ENCODE results near the gene STYK1.
"Not testable (repeated sequence)": the region's sequence is repeated elsewhere in the genome, so short reads cannot be mapped to it uniquely, and the experiment has no call there.

The STYK1 gene

DNA sequence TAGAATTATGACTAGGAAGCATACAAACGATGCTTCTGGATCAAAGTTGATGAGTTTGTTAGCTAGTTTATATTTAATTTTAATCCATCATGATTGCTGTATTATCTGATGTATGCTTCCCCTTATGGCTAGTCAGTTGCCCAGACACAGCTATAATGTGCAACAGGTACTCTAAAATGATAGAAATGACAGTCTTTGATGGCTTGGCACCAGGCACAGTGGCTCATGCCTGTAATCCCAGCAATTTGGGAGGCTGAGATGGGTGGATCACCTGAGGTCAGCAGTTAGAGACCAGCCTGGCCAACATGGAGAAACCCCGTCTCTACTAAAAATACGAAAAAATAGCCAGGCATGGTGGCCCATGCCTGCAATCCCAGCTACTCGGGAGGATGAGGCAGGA lies 62.6 kb downstream of the STYK1 start:
- not testable (repeated sequence) for H3K4me3 ChIP-seq (ENCODE audit: low read length in 2 of 2); H3K27ac ChIP-seq (ENCODE audit: low read length); H3K27me3 ChIP-seq (ENCODE audit: control insufficient read depth in 1 of 2, insufficient read depth in 2 of 2, low read length in 2 of 2); H3K9ac ChIP-seq (ENCODE audit: low read length in 2 of 2); H3K9me3 ChIP-seq (ENCODE audit: control insufficient read depth in 2 of 2, low read length in 2 of 2); H3K4me1 ChIP-seq (ENCODE audit: control insufficient read depth, insufficient read depth, low read length)
- H3K36me3 ChIP-seq (ENCODE audit: control insufficient read depth in 2 of 2, insufficient read depth in 2 of 2, low read length in 2 of 2) = peaks cover 14 to 22% of the 10 kb centered on the region in 2 donors

DNA sequence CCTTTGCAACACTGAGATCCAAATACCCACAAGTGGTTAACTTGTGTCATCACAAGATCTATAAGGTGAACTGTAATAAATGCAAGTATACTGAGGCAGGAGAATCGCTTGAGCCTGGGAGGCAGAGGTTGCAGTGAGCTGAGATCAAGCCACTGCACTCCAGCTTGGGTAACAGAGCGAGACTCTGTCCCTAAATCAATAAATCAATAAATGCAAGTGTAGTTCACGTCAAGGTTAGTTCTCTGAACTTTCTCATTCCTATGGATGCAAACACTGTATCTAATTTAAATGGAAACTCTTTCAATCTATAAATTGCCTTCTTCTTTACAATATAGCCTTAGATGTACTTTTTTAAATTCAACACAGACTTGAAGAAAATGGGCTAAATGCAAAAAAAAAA lies 63.7 kb downstream of the STYK1 start:
- Histone ChIP-seq H3K4me1 (ENCODE audit: control insufficient read depth, insufficient read depth, low read length) (peaks cover 3% of the 10 kb centered on the region), H3K9me3 (ENCODE audit: control insufficient read depth in 2 of 2, low read length in 2 of 2) (no peaks in the 10 kb centered on the region), H3K27ac (ENCODE audit: low read length) (no peak overlapping the region), H3K27me3 (ENCODE audit: control insufficient read depth in 1 of 2, insufficient read depth in 2 of 2, low read length in 2 of 2) (no peaks in the 10 kb centered on the region), H3K36me3 (ENCODE audit: control insufficient read depth in 2 of 2, insufficient read depth in 2 of 2, low read length in 2 of 2) (peaks cover 14 to 26% of the 10 kb centered on the region in 2 donors), H3K4me3 (ENCODE audit: low read length in 2 of 2) (no peak overlapping the region), H3K9ac (ENCODE audit: low read length in 2 of 2) (no peak overlapping the region)

DNA sequence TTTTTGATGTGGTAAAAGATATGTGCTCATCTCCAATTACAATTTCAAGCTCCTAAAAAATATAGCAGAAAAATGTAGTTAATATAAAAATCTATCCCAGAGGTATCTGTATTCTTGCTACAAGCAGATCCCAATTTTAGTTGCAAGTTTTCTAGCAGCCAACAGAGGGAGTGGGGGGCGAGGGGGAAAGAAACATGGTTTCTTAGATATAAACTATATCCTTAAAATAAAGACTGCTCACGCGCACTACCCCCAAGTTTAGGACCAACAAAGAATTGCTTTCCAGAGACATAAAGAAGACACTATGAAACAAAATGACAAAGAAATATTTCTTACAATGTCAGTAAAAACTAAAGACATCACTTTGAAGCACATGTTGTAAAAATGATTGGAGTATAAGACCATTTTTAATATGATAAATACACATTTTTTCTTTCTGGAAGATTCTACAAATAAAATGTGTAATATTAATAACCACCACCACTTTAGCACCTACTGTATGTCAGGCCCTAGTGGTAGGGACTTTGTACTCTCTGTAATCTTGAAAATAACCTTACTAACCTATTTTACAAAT lies 65.9 kb downstream of the STYK1 start:
- Histone ChIP-seq H3K36me3 (ENCODE audit: control insufficient read depth in 2 of 2, insufficient read depth in 2 of 2, low read length in 2 of 2) (peaks cover 14 to 29% of the 10 kb centered on the region in 2 donors), H3K9me3 (ENCODE audit: control insufficient read depth in 2 of 2, low read length in 2 of 2) (no peaks in the 10 kb centered on the region), H3K9ac (ENCODE audit: low read length in 2 of 2) (no peak overlapping the region), H3K27ac (ENCODE audit: low read length) (no peak overlapping the region), H3K4me3 (ENCODE audit: low read length in 2 of 2) (no peak overlapping the region), H3K4me1 (ENCODE audit: control insufficient read depth, insufficient read depth, low read length) (peaks cover 3% of the 10 kb centered on the region), H3K27me3 (ENCODE audit: control insufficient read depth in 1 of 2, insufficient read depth in 2 of 2, low read length in 2 of 2) (no peaks in the 10 kb centered on the region)

DNA sequence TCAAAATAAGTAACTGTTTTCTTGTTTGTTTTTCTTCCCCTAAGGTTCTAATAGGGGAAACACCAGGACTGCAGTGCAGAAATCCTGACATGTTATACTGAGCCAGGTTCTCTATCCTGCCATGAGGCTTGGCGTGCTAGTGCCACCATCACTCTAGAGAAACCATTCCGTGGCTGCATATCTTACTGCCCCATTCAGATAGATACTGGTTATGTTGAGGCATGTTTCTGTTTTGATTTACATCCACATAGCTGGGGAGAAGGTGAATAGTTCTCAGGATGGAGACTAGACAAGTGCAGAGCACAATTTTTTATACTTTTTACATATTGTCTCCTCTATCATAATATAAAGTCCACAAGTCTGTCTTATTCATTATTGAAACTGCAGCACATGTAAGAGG lies 72.0 kb downstream of the STYK1 start:
- Histone ChIP-seq H3K36me3 (ENCODE audit: control insufficient read depth in 2 of 2, insufficient read depth in 2 of 2, low read length in 2 of 2) (peaks cover 5 to 11% of the 10 kb centered on the region in 2 donors), H3K27me3 (ENCODE audit: control insufficient read depth in 1 of 2, insufficient read depth in 2 of 2, low read length in 2 of 2) (no peaks in the 10 kb centered on the region), H3K4me3 (ENCODE audit: low read length in 2 of 2) (no peak overlapping the region)

DNA sequence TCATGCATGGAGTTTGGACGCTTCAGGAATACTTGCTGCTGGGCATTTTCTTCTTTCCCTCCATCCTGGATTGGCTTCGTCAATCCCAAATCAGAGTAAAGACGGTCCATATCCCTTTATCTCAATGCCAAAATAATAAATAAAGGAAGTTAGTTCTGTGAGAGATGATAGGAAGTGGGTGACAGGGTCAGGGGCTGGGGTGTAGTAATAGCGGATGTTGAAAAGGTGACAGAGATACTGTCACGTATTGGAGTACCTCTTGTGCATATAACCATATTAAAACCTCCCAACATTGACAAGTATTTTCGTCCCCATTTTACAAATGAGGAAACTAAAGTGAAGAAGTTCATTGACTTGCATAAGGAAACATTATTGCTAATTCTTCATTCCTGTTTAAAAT lies 72.9 kb downstream of the STYK1 start:
- no peaks in the 10 kb centered on the region for H3K9me3 ChIP-seq (ENCODE audit: control insufficient read depth in 2 of 2, low read length in 2 of 2)
- H3K27ac ChIP-seq (ENCODE audit: low read length) = no peak overlapping the region
- no peak overlapping the region for H3K4me3 ChIP-seq (ENCODE audit: low read length in 2 of 2)
- H3K4me1 ChIP-seq (ENCODE audit: control insufficient read depth, insufficient read depth, low read length) = no peaks in the 10 kb centered on the region
- no peak overlapping the region for H3K9ac ChIP-seq (ENCODE audit: low read length in 2 of 2)
- H3K36me3 ChIP-seq (ENCODE audit: control insufficient read depth in 2 of 2, insufficient read depth in 2 of 2, low read length in 2 of 2) = peaks cover 5 to 11% of the 10 kb centered on the region in 2 donors
- no peaks in the 10 kb centered on the region for H3K27me3 ChIP-seq (ENCODE audit: control insufficient read depth in 1 of 2, insufficient read depth in 2 of 2, low read length in 2 of 2)

More for the DNA sequence above, 72.0 kb downstream of the STYK1 start:
- Histone ChIP-seq H3K9ac (ENCODE audit: low read length in 2 of 2) (no peak overlapping the region), H3K27ac (ENCODE audit: low read length) (no peak overlapping the region), H3K4me1 (ENCODE audit: control insufficient read depth, insufficient read depth, low read length) (no peaks in the 10 kb centered on the region), H3K9me3 (ENCODE audit: control insufficient read depth in 2 of 2, low read length in 2 of 2) (no peaks in the 10 kb centered on the region)

DNA sequence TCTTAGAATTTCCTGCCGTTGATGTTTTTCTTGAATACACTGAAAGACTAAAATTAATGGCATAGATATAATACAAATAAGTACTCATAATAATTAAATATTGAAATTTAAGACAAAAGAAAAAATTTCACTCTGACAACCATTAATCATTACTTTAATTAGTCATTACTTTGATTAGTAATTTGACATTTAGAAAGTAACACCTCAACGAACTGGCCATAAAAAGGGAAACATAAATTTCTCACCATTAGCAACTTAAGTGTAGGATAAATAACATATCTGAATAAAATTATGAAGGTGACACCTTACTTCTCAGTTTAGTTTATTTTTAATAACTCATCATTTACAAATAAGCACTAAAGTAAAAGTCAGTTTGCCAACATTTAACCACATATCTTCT lies 78.0 kb downstream of the STYK1 start:
- no peaks in the 10 kb centered on the region for H3K4me1 ChIP-seq (ENCODE audit: control insufficient read depth, insufficient read depth, low read length)
- H3K27ac ChIP-seq (ENCODE audit: low read length) = no peak overlapping the region
- no peak overlapping the region for H3K4me3 ChIP-seq (ENCODE audit: low read length in 2 of 2)
- H3K36me3 ChIP-seq (ENCODE audit: control insufficient read depth in 2 of 2, insufficient read depth in 2 of 2, low read length in 2 of 2) = peaks cover 9% of the 10 kb centered on the region in 2 donors
- H3K27me3 ChIP-seq (ENCODE audit: control insufficient read depth in 1 of 2, insufficient read depth in 2 of 2, low read length in 2 of 2) = no peaks in the 10 kb centered on the region
- no peaks in the 10 kb centered on the region for H3K9me3 ChIP-seq (ENCODE audit: control insufficient read depth in 2 of 2, low read length in 2 of 2)
- no peak overlapping the region for H3K9ac ChIP-seq (ENCODE audit: low read length in 2 of 2)

DNA sequence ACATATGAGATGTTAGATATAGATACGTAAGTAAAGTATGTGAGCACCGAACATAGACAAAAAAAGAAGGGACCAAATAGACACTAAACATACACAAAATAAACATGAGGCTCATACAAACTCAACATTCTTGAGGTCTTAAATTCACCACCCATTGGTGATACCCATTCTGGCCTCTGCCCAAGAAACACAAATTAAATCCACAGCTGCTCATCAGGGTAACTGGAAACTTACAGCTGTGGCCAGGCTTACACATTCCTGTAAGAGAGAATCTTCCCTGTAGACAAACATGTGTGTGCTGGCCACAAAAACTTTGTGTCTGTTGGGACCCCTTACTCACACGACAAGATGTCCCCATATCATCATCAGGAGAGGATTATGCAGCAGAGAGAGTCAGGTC lies 82.9 kb downstream of the STYK1 start:
- no peak overlapping the region for H3K27ac ChIP-seq (ENCODE audit: low read length)
- H3K9ac ChIP-seq (ENCODE audit: low read length in 2 of 2) = no peak overlapping the region
- H3K4me1 ChIP-seq (ENCODE audit: control insufficient read depth, insufficient read depth, low read length) = no peaks in the 10 kb centered on the region
- H3K9me3 ChIP-seq (ENCODE audit: control insufficient read depth in 2 of 2, low read length in 2 of 2) = no peaks in the 10 kb centered on the region
- peaks cover 4 to 6% of the 10 kb centered on the region in 2 donors for H3K36me3 ChIP-seq (ENCODE audit: control insufficient read depth in 2 of 2, insufficient read depth in 2 of 2, low read length in 2 of 2)
- no peaks in the 10 kb centered on the region for H3K27me3 ChIP-seq (ENCODE audit: control insufficient read depth in 1 of 2, insufficient read depth in 2 of 2, low read length in 2 of 2)
- no peak overlapping the region for H3K4me3 ChIP-seq (ENCODE audit: low read length in 2 of 2)

DNA sequence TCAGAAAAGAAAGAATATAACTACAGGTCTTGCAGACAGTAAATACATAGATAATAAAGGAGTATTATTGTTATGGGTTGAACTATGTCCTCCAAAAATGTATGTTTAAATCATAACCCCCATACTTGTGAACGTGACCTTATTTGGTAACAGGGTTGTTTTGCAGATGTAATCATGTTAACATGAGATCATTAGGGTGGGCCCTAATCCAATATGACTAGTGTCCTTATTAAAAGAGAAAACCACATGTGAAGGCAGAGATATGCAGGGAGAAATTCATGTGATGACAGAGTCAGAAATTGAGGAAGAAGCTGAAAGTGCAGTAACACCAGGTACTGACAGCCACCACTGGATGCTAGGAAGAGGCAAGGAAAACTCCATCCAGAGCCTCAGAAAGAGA lies 89.4 kb downstream of the STYK1 start:
- no peak overlapping the region for H3K4me3 ChIP-seq (ENCODE audit: low read length in 2 of 2)
- no peaks in the 10 kb centered on the region for H3K9me3 ChIP-seq (ENCODE audit: control insufficient read depth in 2 of 2, low read length in 2 of 2)
- H3K36me3 ChIP-seq (ENCODE audit: control insufficient read depth in 2 of 2, insufficient read depth in 2 of 2, low read length in 2 of 2) = peaks cover 2 to 5% of the 10 kb centered on the region in 2 donors
- H3K4me1 ChIP-seq (ENCODE audit: control insufficient read depth, insufficient read depth, low read length) = no peaks in the 10 kb centered on the region
- no peak overlapping the region for H3K27ac ChIP-seq (ENCODE audit: low read length)
- no peak overlapping the region for H3K9ac ChIP-seq (ENCODE audit: low read length in 2 of 2)
- no peaks in the 10 kb centered on the region for H3K27me3 ChIP-seq (ENCODE audit: control insufficient read depth in 1 of 2, insufficient read depth in 2 of 2, low read length in 2 of 2)

DNA sequence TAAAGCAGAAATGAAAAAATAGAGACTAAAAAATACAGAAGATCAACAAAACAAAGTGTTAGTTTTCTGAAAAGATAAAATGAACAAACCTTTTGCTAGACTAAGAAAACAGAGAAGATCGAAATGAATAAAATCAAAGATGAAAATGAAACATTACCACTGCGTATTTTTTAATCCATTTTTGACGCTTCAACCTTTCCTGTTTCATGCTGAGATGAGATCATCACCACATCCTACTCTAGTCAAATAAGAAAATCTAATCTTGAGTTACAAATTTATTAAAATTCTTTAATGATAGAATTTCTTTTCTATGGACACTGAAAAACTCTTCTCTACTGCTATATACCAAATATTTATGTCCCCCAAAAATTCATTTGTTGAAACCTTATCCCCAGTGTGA lies 91.1 kb downstream of the STYK1 start:
- H3K4me3 ChIP-seq (ENCODE audit: low read length in 2 of 2) = no peak overlapping the region
- no peaks in the 10 kb centered on the region for H3K9me3 ChIP-seq (ENCODE audit: control insufficient read depth in 2 of 2, low read length in 2 of 2)
- H3K27ac ChIP-seq (ENCODE audit: low read length) = no peak overlapping the region
- no peak overlapping the region for H3K9ac ChIP-seq (ENCODE audit: low read length in 2 of 2)
- H3K27me3 ChIP-seq (ENCODE audit: control insufficient read depth in 1 of 2, insufficient read depth in 2 of 2, low read length in 2 of 2) = no peaks in the 10 kb centered on the region
- H3K36me3 ChIP-seq (ENCODE audit: control insufficient read depth in 2 of 2, insufficient read depth in 2 of 2, low read length in 2 of 2) = peaks cover 2 to 5% of the 10 kb centered on the region in 2 donors
- H3K4me1 ChIP-seq (ENCODE audit: control insufficient read depth, insufficient read depth, low read length) = no peaks in the 10 kb centered on the region

DNA sequence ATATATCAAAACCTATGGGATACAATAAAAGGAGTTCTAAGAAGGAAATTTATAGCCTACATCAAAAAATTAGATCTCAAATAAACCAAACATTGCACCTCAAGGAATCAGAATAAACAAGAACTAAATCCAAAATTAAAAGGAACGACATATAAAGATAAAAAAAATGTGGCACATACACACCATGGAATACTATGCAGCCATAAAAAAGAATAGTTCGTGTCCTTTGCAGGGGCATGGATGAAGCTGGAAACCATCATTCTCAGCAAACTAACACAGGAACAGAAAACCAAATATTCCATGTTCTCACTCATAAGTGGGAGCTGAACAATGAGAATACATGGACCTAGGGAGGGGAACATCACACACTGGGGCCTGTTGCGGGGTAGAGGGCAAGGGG lies 91.7 kb downstream of the STYK1 start:
- not testable (repeated sequence) for H3K9ac ChIP-seq (ENCODE audit: low read length in 2 of 2); H3K27me3 ChIP-seq (ENCODE audit: control insufficient read depth in 1 of 2, insufficient read depth in 2 of 2, low read length in 2 of 2); H3K9me3 ChIP-seq (ENCODE audit: control insufficient read depth in 2 of 2, low read length in 2 of 2); H3K4me3 ChIP-seq (ENCODE audit: low read length in 2 of 2); H3K4me1 ChIP-seq (ENCODE audit: control insufficient read depth, insufficient read depth, low read length); H3K27ac ChIP-seq (ENCODE audit: low read length); H3K36me3 ChIP-seq (ENCODE audit: control insufficient read depth in 2 of 2, insufficient read depth in 2 of 2, low read length in 2 of 2)

DNA sequence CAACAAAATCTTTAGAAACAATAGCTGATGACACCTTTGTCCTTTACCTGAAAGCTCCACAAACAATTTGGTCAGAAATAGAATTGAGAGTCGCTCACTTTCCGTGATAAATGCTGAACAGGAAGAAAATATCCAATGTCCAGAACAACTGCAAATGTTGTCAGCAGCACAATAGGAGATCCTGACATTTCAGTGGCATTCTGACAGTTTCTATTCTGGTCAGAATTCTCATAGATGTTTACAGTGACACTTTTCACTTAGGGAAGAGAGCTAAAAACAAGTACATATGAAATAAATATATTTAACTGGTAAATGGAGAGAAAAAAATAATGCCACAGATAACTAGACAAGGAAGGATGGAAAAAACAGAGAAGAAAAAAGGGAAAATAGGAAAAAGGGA lies 99.5 kb downstream of the STYK1 start:
- Histone ChIP-seq H3K27me3 (ENCODE audit: control insufficient read depth in 1 of 2, insufficient read depth in 2 of 2, low read length in 2 of 2) (peaks cover 3 to 5% of the 10 kb centered on the region in 2 donors), H3K36me3 (ENCODE audit: control insufficient read depth in 2 of 2, insufficient read depth in 2 of 2, low read length in 2 of 2) (no peaks in the 10 kb centered on the region), H3K4me1 (ENCODE audit: control insufficient read depth, insufficient read depth, low read length) (no peaks in the 10 kb centered on the region), H3K9me3 (ENCODE audit: control insufficient read depth in 2 of 2, low read length in 2 of 2) (no peaks in the 10 kb centered on the region), H3K9ac (ENCODE audit: low read length in 2 of 2) (no peak overlapping the region), H3K4me3 (ENCODE audit: low read length in 2 of 2) (no peak overlapping the region), H3K27ac (ENCODE audit: low read length) (no peak overlapping the region)
